K562 (cell line): ENCODE data around the gene PRRC2A. TPM values are rescaled to one million over a fixed set of nuclear protein-coding genes. Genes with fewer than 3 reads are reported as not detected.

Experiments used
- ASH1L ChIP-seq: fragments of 450-650 bp; IDR thresholded peaks from 2 replicates; pipeline ENCODE4 v1.6.1; 2018; ENCODE audit warnings: borderline replicate concordance, mild to moderate bottlenecking, low read depth; ENCODE audit not compliant: partially characterized antibody
- CBFA2T2 ChIP-seq: fragments of 450-650 bp; conservative IDR thresholded peaks from 2 replicates; pipeline ENCODE4 v1.6.1; 2017; ENCODE audit warnings: mild to moderate bottlenecking
- CHD1 ChIP-seq: fragments of 200-600 bp; sonication (generic); IDR thresholded peaks from one replicate; pipeline ENCODE4 v1.6.1; 2012; ENCODE audit warnings: mild to moderate bottlenecking, moderate library complexity, low read length, inconsistent platforms
- CTCFL ChIP-seq: IDR thresholded peaks from 2 replicates; pipeline ENCODE4 v1.6.1; 2011; ENCODE audit warnings: borderline replicate concordance, low read depth, mild to moderate bottlenecking, moderate library complexity, low read length; ENCODE audit not compliant: insufficient read depth, poor library complexity, severe bottlenecking
- DLX4 ChIP-seq: fragments of 250-450 bp; sonication (Bioruptor Pico); IDR thresholded peaks from 2 replicates; pipeline ENCODE4 v1.6.1; 2021; ENCODE audit warnings: mild to moderate bottlenecking
- HDAC6 ChIP-seq: IDR thresholded peaks from 2 replicates; pipeline ENCODE4 v1.6.1; 2012; ENCODE audit warnings: low read depth, mild to moderate bottlenecking, control low read depth, inconsistent platforms, low read length, moderate library complexity
- HDAC8 ChIP-seq: fragments of 450-650 bp; IDR thresholded peaks from 2 replicates; pipeline ENCODE4 v1.6.1; 2016; ENCODE audit warnings: mild to moderate bottlenecking, missing genetic modification characterization, moderate library complexity, missing compliant biosample characterization
- KAT2B ChIP-seq: IDR thresholded peaks from one replicate; pipeline ENCODE4 v1.6.1; 2012; ENCODE audit warnings: low read depth, mild to moderate bottlenecking, control low read depth, inconsistent platforms, low read length, moderate library complexity
- LCOR ChIP-seq: sonication (generic); formaldehyde crosslinking; IDR thresholded peaks from 2 replicates; pipeline ENCODE4 v1.8.0; 2022; ENCODE audit warnings: mild to moderate bottlenecking, missing genetic modification reagents
- MEF2A ChIP-seq: IDR thresholded peaks from 2 replicates; pipeline ENCODE4 v1.6.1; 2011; ENCODE audit warnings: low read depth, mild to moderate bottlenecking, low read length, moderate library complexity; ENCODE audit not compliant: control insufficient read depth
- MLX ChIP-seq, 2 experiments: fragments of 450-650 bp in 1 of 2; sonication (generic) in 1 of 2; formaldehyde crosslinking; conservative IDR thresholded peaks; 2 replicates each; pipeline versions ENCODE4 v1.4.0 to v1.8.1; 2020 to 2022; ENCODE audit warnings: mild to moderate bottlenecking in 1 of 2, missing genetic modification reagents in 1 of 2
- MTA3 ChIP-seq: fragments of 450-650 bp; formaldehyde crosslinking; IDR thresholded peaks from 2 replicates; pipeline ENCODE4 v1.6.1; 2017; ENCODE audit warnings: mild to moderate bottlenecking, borderline replicate concordance
- PRMT5 ChIP-seq: sonication (generic); formaldehyde crosslinking; IDR thresholded peaks from 2 replicates; pipeline ENCODE4 v1.5.0; 2020; ENCODE audit warnings: missing genetic modification reagents
- PTTG1 ChIP-seq: fragments of 450-650 bp; IDR thresholded peaks from 2 replicates; pipeline ENCODE4 v1.6.1; 2016; ENCODE audit warnings: low read depth, mild to moderate bottlenecking, missing genetic modification characterization, missing compliant biosample characterization
- RFX5 ChIP-seq: IDR thresholded peaks from 2 replicates; pipeline ENCODE4 v1.6.1; 2011; ENCODE audit warnings: low read depth, mild to moderate bottlenecking, improper control_type of control experiment, low read length
- TFE3 ChIP-seq: fragments of 450-650 bp; formaldehyde crosslinking; IDR thresholded peaks from 2 replicates; pipeline ENCODE4 v1.4.0; 2020; ENCODE audit warnings: mild to moderate bottlenecking, mixed read lengths
- THAP12 ChIP-seq: fragments of 250-450 bp; sonication (Bioruptor Pico); IDR thresholded peaks from 2 replicates; pipeline ENCODE4 v1.9.0; 2021; ENCODE audit warnings: mild to moderate bottlenecking, inconsistent platforms
- ZNF384 ChIP-seq: IDR thresholded peaks from 2 replicates; pipeline ENCODE4 v1.6.1; 2012; ENCODE audit warnings: low read depth, low read length, improper control_type of control experiment
- ZNF764 ChIP-seq: fragments of 250-450 bp; sonication (Bioruptor Pico); IDR thresholded peaks from 2 replicates; pipeline ENCODE4 v1.4.0; 2020; ENCODE audit warnings: low read depth, mild to moderate bottlenecking, moderate library complexity
- polyA plus RNA-seq, 8 experiments: library from polyadenylated mRNA; depleted of rRNA in 4 of 8; stranded (reverse) in 5 of 8; unstranded in 3 of 8; fragments of >200 nt; fragmentation: Nextera tagmentation in 2 of 8; fragmentation: Illumina TruSeq in 1 of 8; extraction: Ambion mirVana in 2 of 8; extraction: Trizol in 1 of 8; gene quantifications; 2 replicates each; pipeline versions ENCODE4 v1.2.1 to v1.2.3, GENCODE V29; 2011 to 2014; ENCODE audit warnings: inconsistent platforms in 1 of 8, missing spikeins in 1 of 8
- total RNA-seq, 7 experiments: library from RNA; depleted of rRNA in 6 of 7; stranded (reverse); fragments of >200 nt in 6 of 7; fragmentation: Illumina TruSeq in 2 of 7; extraction: Trizol in 2 of 7; gene quantifications; 2 replicates each; pipeline versions ENCODE4 v1.2.1 to v1.2.3, GENCODE V29; 2011 to 2021; ENCODE audit warnings: low replicate concordance in 1 of 7

Gene PRRC2A
- total and polyA plus RNA-seq, 9 of the 15 experiments (the other 6 are each of a cell fraction or from before 2014, with no cell fraction given) = 1.0 to 332 (median 63.0) TPM

- TF ChIP-seq HDAC6 (no peak), MEF2A (no peak), MTA3 (no peak; the same call in 1 of the 2 replicates), RFX5 (no peak), PTTG1 (tag) (no peak), LCOR (CRISPR knock-in tag) (peak; percentile 30; the same call in 1 of the 2 replicates), DLX4 (CRISPR knock-in tag) (no peak), CTCFL (no peak), ZNF384 (no peak), MLX (CRISPR knock-in tag; conservative IDR thresholded peaks at IDR 0.05) (no peak), CBFA2T2 (no peak), THAP12 (CRISPR knock-in tag) (no peak; the same call in 1 of the 2 replicates), PRMT5 (CRISPR knock-in tag) (no peak), TFE3 (no peak), ZNF764 (peak; percentile 8; the same call in 1 of the 2 replicates), ASH1L (no peak), CHD1 (no peak), HDAC8 (no peak), KAT2B (no peak)
Observed at GRCh38 chr6:31663126-31663960, 42.8 kb downstream of the PRRC2A start (continued).
